ENCODE measurements around the gene FTCD. TPM values are rescaled to one million over a fixed set of nuclear protein-coding genes. Genes with fewer than 3 reads are reported as not detected.

Gene FTCD
- total and polyA plus RNA-seq, 2 of the 8 experiments (the other 6 are each of a cell fraction or from before 2014, with no cell fraction given): 3.3 to 4.9 TPM

GRCh38 chr21:46172863-46173528 is 17.6 kb upstream of the FTCD start:
- H3K18ac ChIP-seq (ENCODE audit: extremely low read depth, low read length): no peak overlapping the region
- ChIA-PET POLR2A (ENCODE audit: partially characterized antibody) (interaction anchor here (1.0 kb wide), 1 partner anchor 13 kb away, joined by 3 read pairs; no protein-coding TSS in a partner anchor), CTCF (ENCODE audit: partially characterized antibody) (interaction anchor here (0.7 to 1.5 kb wide), 3 partner anchors 30 to 76 kb away, joined by 3 read pairs; no protein-coding TSS in a partner anchor)
- H4K91ac ChIP-seq (replicated peaks; ENCODE audit: insufficient read length, low read length): no peak overlapping the region
- no peak overlapping the region for H2AFZ ChIP-seq (ENCODE audit: low read length)
- H3K23me2 ChIP-seq (ENCODE audit: low read depth, low read length): no peaks in the 10 kb centered on the region
- no peak for TF ChIP-seq EZH2 (IDR thresholded peaks at IDR 0.05; ENCODE audit: low read depth, low read length, severe bottlenecking)
- no peak for TF ChIP-seq POU5F1 (IDR thresholded peaks at IDR 0.05; ENCODE audit: low read depth, low read length)
- no peak for TF ChIP-seq USF2 (IDR thresholded peaks at IDR 0.05; ENCODE audit: low read length)
- DNase-seq (ENCODE audit: low read depth in 1 of 2, low spot score in 2 of 2): no peak
- H3K23ac ChIP-seq (ENCODE audit: insufficient read length): no peak overlapping the region
- H2BK20ac ChIP-seq (ENCODE audit: low read length): no peak overlapping the region
- 87% methylated on average over 6 of the region's 6 CpGs; no CpG with 5 or more reads in 1 of the 2 experiments for WGBS, 2 experiments (ENCODE audit: extremely low coverage in 1 of 2, insufficient coverage in 1 of 2, insufficient read length in 1 of 2, insufficient replicate concordance in 2 of 2, low coverage in 1 of 2, low lambda C conversion rate in 2 of 2, missing lambda C conversion rate in 1 of 2)
- 0 out of 2 replicates have a peak overlapping the region, but pooled peaks have one; percentile 24 for H2AK5ac ChIP-seq (ENCODE audit: low read depth, low read length)
- no peaks in the 10 kb centered on the region for H3K27me3 ChIP-seq (replicated peaks in 1 of 4; ENCODE audit: control insufficient read depth in 3 of 4, extremely low read depth in 1 of 4, insufficient read depth in 3 of 4, low read length in 3 of 4)
- H3K4me1 ChIP-seq (replicated peaks in 1 of 4; ENCODE audit: control insufficient read depth in 3 of 4, insufficient read depth in 4 of 4, low read length in 3 of 4): no peaks in the 10 kb centered on the region
- no peak overlapping the region for H3K56ac ChIP-seq (replicated peaks; ENCODE audit: insufficient read length, low read depth, low read length)
- H3K9ac ChIP-seq (replicated peaks in 1 of 4; ENCODE audit: extremely low read depth in 1 of 4, low read depth in 3 of 4, low read length in 3 of 4): no peak overlapping the region; a peak in 1 of 7 replicates
- H3K4me3 ChIP-seq (ENCODE audit: extremely low read depth in 1 of 4, insufficient read depth in 2 of 4, low read depth in 3 of 4, low read length in 4 of 4): no peak overlapping the region
- H2BK5ac ChIP-seq (ENCODE audit: low read depth, low read length): no peak overlapping the region; the same call in 1 of the 2 replicates
- H3K4me2 ChIP-seq (ENCODE audit: insufficient read depth in 1 of 2, low read depth in 2 of 2, low read length in 2 of 2): no peak overlapping the region
- no peak overlapping the region for H2BK120ac ChIP-seq (replicated peaks; ENCODE audit: low read depth, low read length)
- no peak overlapping the region for H3K4ac ChIP-seq (replicated peaks; ENCODE audit: insufficient read length, low read depth, low read length)
- H4K20me1 ChIP-seq (replicated peaks in 1 of 2; ENCODE audit: control insufficient read depth in 1 of 2, insufficient read depth in 2 of 2, low read length in 2 of 2): peaks cover 0 to 9% of the 10 kb centered on the region in 2 experiments
- FAIRE-seq: no peak
- peaks cover 0 to 39% of the 10 kb centered on the region in 2 experiments; a peak in 2 of 4 replicates for H3K79me2 ChIP-seq (ENCODE audit: control insufficient read depth in 1 of 2, insufficient read depth in 2 of 2, low read length in 2 of 2)
- H3K14ac ChIP-seq (ENCODE audit: insufficient read length): no peak overlapping the region
- no peak overlapping the region for H3K27ac ChIP-seq (ENCODE audit: low read depth, low read length)
- H3K9me3 ChIP-seq (ENCODE audit: insufficient read depth in 2 of 2, low read depth in 1 of 2, low read length in 1 of 2): no peaks in the 10 kb centered on the region
- no peak overlapping the region for H4K8ac ChIP-seq (ENCODE audit: extremely low read depth, insufficient read depth, low read length)
- H2BK12ac ChIP-seq (ENCODE audit: low read depth, low read length): no peak overlapping the region
- no peak overlapping the region for H2BK15ac ChIP-seq (ENCODE audit: low read length)
- no peak overlapping the region for H4K5ac ChIP-seq (ENCODE audit: insufficient read length, low read depth, low read length)
- H3K79me1 ChIP-seq (ENCODE audit: low read depth, low read length): peaks cover 6% of the 10 kb centered on the region
- H3K36me3 ChIP-seq (ENCODE audit: control insufficient read depth in 2 of 4, insufficient read depth in 4 of 4, low read length in 3 of 4): no peaks in the 10 kb centered on the region; a peak in 1 of 8 replicates

All from H1 (cell line).